GM12878 (cell line): ENCODE results near the gene FLACC1. TPM values are rescaled to one million over a fixed set of nuclear protein-coding genes. Genes with fewer than 3 reads are reported as not detected.

Source experiments
- ATAC-seq: fragments of 200-7000 bp; cut with Tn5 transposase; 3 replicates; pipeline ENCODE4 v1.9.1; 2020; ENCODE audit warnings: mild to moderate bottlenecking, moderate library complexity
- BruUV-seq: library from RNA; stranded (reverse); fragments of 400-500 nt; replicated peaks from 2 replicates; lab custom pipeline; 2021; lab: Mats Ljungman, UMichigan
- CTCF ChIA-PET: fragments of 300-600 bp; sonication (Branson Sonifier 250); formaldehyde crosslinking; extraction: SDS; loops from one replicate; lab custom pipeline; 2021; ENCODE audit warnings: inconsistent platforms; lab: Yijun Ruan, JAX
- POLR2A ChIA-PET: fragments of 350-600 bp; formaldehyde crosslinking; extraction: SDS; loops from one replicate; lab custom pipeline; 2021; ENCODE audit warnings: inconsistent platforms; lab: Charles Lee
- RAD21 ChIA-PET: fragments of 300-600 bp; sonication (Branson Sonifier 250); formaldehyde crosslinking; loops from one replicate; lab custom pipeline; 2023; ENCODE audit warnings: antibody characterized with exemption; ENCODE audit not compliant: unreplicated experiment; lab: Charles Lee
- SMC1A ChIA-PET: fragments of 300-600 bp; sonication (Branson Sonifier 250); formaldehyde crosslinking; loops from one replicate; lab custom pipeline; 2023; ENCODE audit not compliant: unreplicated experiment, uncharacterized antibody; lab: Charles Lee
- DNase-seq: peaks from one replicate; pipeline ENCODE4 v3.0.0-alpha.2; 2011; ENCODE audit warnings: low read depth, low spot score
- FAIRE-seq: peaks from 3 replicates; lab custom pipeline; 2011; peaks lifted over from hg19 to GRCh38; lab: Jason Lieb, UNC
- H2AFZ ChIP-seq: 2 replicates; pipeline ENCODE4 v1.6.0; 2011; ENCODE audit warnings: low read depth, low read length, control low read depth; ENCODE audit not compliant: control insufficient read depth
- H3K27ac ChIP-seq: 2 replicates; pipeline ENCODE4 v1.5.1; 2011; ENCODE audit warnings: control low read depth; ENCODE audit not compliant: control insufficient read depth, insufficient read depth
- H3K27me3 ChIP-seq, 2 experiments: replicated peaks in 1 of 2; 2 replicates each; pipeline versions ENCODE4 v1.6.0 to v1.6.1; 2011; ENCODE audit warnings: low read length in 1 of 2; ENCODE audit not compliant: control insufficient read depth in 2 of 2, insufficient read depth in 2 of 2
- H3K36me3 ChIP-seq, 2 experiments: 2 replicates each; pipeline ENCODE4 v1.5.1; 2011; ENCODE audit warnings: low read length in 1 of 2; ENCODE audit not compliant: control insufficient read depth in 2 of 2, insufficient read depth in 2 of 2
- H3K4me1 ChIP-seq: 2 replicates; pipeline ENCODE4 v1.6.1; 2011; ENCODE audit warnings: mild to moderate bottlenecking, low read length, moderate library complexity, mixed read lengths; ENCODE audit not compliant: control insufficient read depth, insufficient read depth
- H3K4me2 ChIP-seq: 2 replicates; pipeline ENCODE4 v1.6.0; 2011; ENCODE audit warnings: control low read depth; ENCODE audit not compliant: control insufficient read depth, insufficient read depth
- H3K4me3 ChIP-seq: fragments of 200-600 bp; sonication (generic); 2 replicates; pipeline ENCODE4 v1.5.1; 2016
- H3K79me2 ChIP-seq: 2 replicates; pipeline ENCODE4 v1.6.0; 2011; ENCODE audit warnings: low read length; ENCODE audit not compliant: control insufficient read depth, insufficient read depth
- H3K9ac ChIP-seq: 2 replicates; pipeline ENCODE4 v1.8.0; 2011; ENCODE audit warnings: low read length, control low read depth, mixed read lengths; ENCODE audit not compliant: control insufficient read depth, insufficient read depth
- H3K9me3 ChIP-seq: replicated peaks from 3 replicates; pipeline ENCODE4 v1.5.1; 2011; ENCODE audit warnings: mild to moderate bottlenecking, low read length; ENCODE audit not compliant: control insufficient read depth, insufficient read depth
- H4K20me1 ChIP-seq: 2 replicates; pipeline ENCODE4 v1.6.0; 2011; ENCODE audit not compliant: control insufficient read depth, insufficient read depth
- CBX3 ChIP-seq: fragments of 200-600 bp; sonication (generic); IDR thresholded peaks from 2 replicates; pipeline ENCODE4 v1.6.1; 2016; ENCODE audit warnings: low read depth, borderline replicate concordance
- ESRRA ChIP-seq: IDR thresholded peaks from 2 replicates; pipeline ENCODE4 v1.6.1; 2012; ENCODE audit warnings: mild to moderate bottlenecking, low read length, improper control_type of control experiment
- FOXK2 ChIP-seq: fragments of 450-650 bp; IDR thresholded peaks from 2 replicates; pipeline ENCODE4 v1.6.1; 2017; ENCODE audit warnings: mild to moderate bottlenecking, moderate library complexity
- GATAD2B ChIP-seq: fragments of 450-650 bp; conservative IDR thresholded peaks from 2 replicates; pipeline ENCODE4 v1.6.1; 2017; ENCODE audit warnings: low read depth, mild to moderate bottlenecking, moderate library complexity
- NR2C1 ChIP-seq: fragments of 450-650 bp; IDR thresholded peaks from 2 replicates; pipeline ENCODE4 v1.6.1; 2017; ENCODE audit warnings: antibody characterized with exemption, mild to moderate bottlenecking, moderate library complexity
- NR2F1 ChIP-seq: fragments of 450-650 bp; conservative IDR thresholded peaks from 2 replicates; pipeline ENCODE4 v1.6.1; 2017; ENCODE audit warnings: mild to moderate bottlenecking
- RELB ChIP-seq: fragments of 450-650 bp; IDR thresholded peaks from 2 replicates; pipeline ENCODE4 v1.6.1; 2017; ENCODE audit warnings: low read depth, mild to moderate bottlenecking, moderate library complexity
- SKIL ChIP-seq: fragments of 450-650 bp; IDR thresholded peaks from 2 replicates; pipeline ENCODE4 v1.6.1; 2017; ENCODE audit warnings: mild to moderate bottlenecking, low read depth, inconsistent platforms; ENCODE audit not compliant: poor library complexity, severe bottlenecking
- SMAD1 ChIP-seq: fragments of 450-650 bp; IDR thresholded peaks from 2 replicates; pipeline ENCODE4 v1.6.1; 2018; ENCODE audit warnings: mild to moderate bottlenecking, low read depth; ENCODE audit not compliant: partially characterized antibody
- TAF1 ChIP-seq: IDR thresholded peaks from 2 replicates; pipeline ENCODE4 v1.6.1; 2011; ENCODE audit warnings: mild to moderate bottlenecking, low read depth, low read length, borderline replicate concordance
- TARDBP ChIP-seq: IDR thresholded peaks from 2 replicates; pipeline ENCODE4 v1.6.1; 2016; ENCODE audit warnings: borderline replicate concordance
- ZNF24 ChIP-seq: fragments of 450-650 bp; IDR thresholded peaks from 2 replicates; pipeline ENCODE4 v1.6.1; 2017; ENCODE audit warnings: antibody characterized with exemption, mild to moderate bottlenecking
- WGBS: methylation state at CpG from one replicate; pipeline ENCODE4 v1.1.6; 2016; ENCODE audit warnings: low lambda C conversion rate; ENCODE audit not compliant: insufficient replicate concordance, insufficient coverage; ENCODE audit errors: missing lambda C conversion rate; 5-methylcytosine and 5-hydroxymethylcytosine counted together
- in situ Hi-C: fragments of 300-500 bp; cut with MboI; formaldehyde crosslinking; loops from 9 replicates; pipeline ENCODE4 v1.14.3; 2018; ENCODE audit warnings: mixed read lengths
- intact Hi-C: fragments of 100-400 bp; cut with micrococcal nuclease; formaldehyde crosslinking; loops from one replicate; pipeline ENCODE4 v1.14.2; 2022; ENCODE audit not compliant: unreplicated experiment
- polyA plus RNA-seq, 11 experiments: library from polyadenylated mRNA; depleted of rRNA in 4 of 11; unstranded in 6 of 11; stranded (reverse) in 5 of 11; fragments of >200 nt; fragmentation: Nextera tagmentation in 4 of 11; fragmentation: Illumina TruSeq in 1 of 11; extraction: Ambion mirVana in 4 of 11; extraction: Trizol in 1 of 11; gene quantifications; 1 replicate in 1 of 11; 2 replicates in 10 of 11; pipeline versions ENCODE4 v1.2.1 to v1.2.3, GENCODE V29; 2011 to 2016; ENCODE audit warnings: inconsistent platforms in 2 of 11, missing spikeins in 2 of 11, low read depth in 1 of 11
- total RNA-seq, 4 experiments: library from RNA; depleted of rRNA in 3 of 4; stranded (reverse); fragments of >200 nt in 3 of 4; fragmentation: Illumina TruSeq in 1 of 4; extraction: Trizol in 1 of 4; gene quantifications; 2 replicates each; pipeline versions ENCODE4 v1.2.1 to v1.2.3, GENCODE V29; 2013 to 2021

Gene FLACC1
- total and polyA plus RNA-seq, 10 of the 15 experiments (the other 5 are each of a cell fraction or from before 2014, with no cell fraction given) = 0.08 to 0.54 (median 0.30) TPM; not detected in 2

DNA sequence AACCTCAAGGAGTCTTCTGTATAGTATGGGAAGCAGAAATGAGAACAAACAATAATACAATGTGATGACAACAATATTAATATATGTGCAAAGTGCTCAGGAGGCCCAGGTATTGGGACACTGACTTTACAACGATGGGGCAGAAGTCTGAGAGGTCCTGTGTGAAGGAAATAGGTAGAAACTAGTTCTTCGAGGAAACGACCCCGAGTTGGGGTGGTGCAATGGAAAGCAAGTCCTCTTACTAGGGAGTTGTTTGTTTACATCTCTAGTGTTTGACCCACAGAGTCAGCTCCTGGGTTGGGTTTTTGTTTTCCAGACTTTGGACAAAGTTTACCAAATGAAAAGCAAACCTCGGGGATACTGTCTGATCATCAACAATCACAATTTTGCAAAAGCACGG, 80.6 kb downstream of the FLACC1 start:
- no peak overlapping the region for H3K9ac ChIP-seq
- no peaks in the 10 kb centered on the region for H3K9me3 ChIP-seq
- CTCF ChIA-PET = interaction anchor here (0.9 to 5.6 kb wide), 5 partner anchors 10 to 88 kb away, joined by 4 to 24 read pairs (median 4); no protein-coding TSS in a partner anchor
- H3K36me3 ChIP-seq = peaks cover 0 to 24% of the 10 kb centered on the region in 2 experiments
- no peak overlapping the region for H3K27ac ChIP-seq
- BruUV-seq = no TSS peak
- intact Hi-C loops = loop anchor here (5.0 kb wide), 1 partner anchor 39 kb away; no protein-coding TSS in a partner anchor
- SMC1A ChIA-PET = interaction anchor here (0.7 to 1.8 kb wide), 4 partner anchors 12 to 93 kb away, joined by 3 to 6 read pairs (median 4); partner anchors contain the start of gene CASP10
- no peaks in the 10 kb centered on the region for H3K4me1 ChIP-seq
- in situ Hi-C loops = no loop called here
- no peaks in the 10 kb centered on the region for H3K79me2 ChIP-seq
- H3K4me3 ChIP-seq = no peak overlapping the region
- FAIRE-seq = no peak
- DNase-seq = no peak
- no peaks in the 10 kb centered on the region for H3K27me3 ChIP-seq
- POLR2A ChIA-PET = interaction anchor here (2.2 kb wide), 1 partner anchor 10 kb away, joined by 6 read pairs; no protein-coding TSS in a partner anchor
- 97% methylated on average over 6 of the region's 6 CpGs for WGBS
- H3K4me2 ChIP-seq = no peak overlapping the region
- TF ChIP-seq RELB (no peak), GATAD2B (no peak), ZNF24 (no peak), TARDBP (no peak), FOXK2 (no peak), CBX3 (no peak), ESRRA (no peak), SMAD1 (no peak), TAF1 (no peak), NR2C1 (no peak), NR2F1 (no peak), SKIL (no peak)
- RAD21 ChIA-PET = interaction anchor here (0.8 to 1.9 kb wide), 2 partner anchors 40 to 94 kb away, joined by 3 to 4 read pairs; partner anchors contain the start of gene CASP10
- H2AFZ ChIP-seq = no peak overlapping the region
- ATAC-seq = no peak
- no peaks in the 10 kb centered on the region for H4K20me1 ChIP-seq
